Neural cell (in vitro differentiated cells): ENCODE results near the gene CNN1. TPM values are rescaled to one million over a fixed set of nuclear protein-coding genes. Genes with fewer than 3 reads are reported as not detected.

Source experiments
- H2AFZ ChIP-seq: fragments of 200-600, 300-800 bp; sonication (generic), shearing (Covaris generic); 2 replicates; pipeline ENCODE4 v1.6.0; 2014; ENCODE audit warnings: low read depth, mild to moderate bottlenecking, antibody characterized with exemption, low read length, moderate library complexity
- H3F3A ChIP-seq: fragments of 200-600 bp; shearing (Covaris generic); 2 replicates; pipeline ENCODE4 v1.6.1; 2016; ENCODE audit warnings: mild to moderate bottlenecking, moderate library complexity, mixed read lengths, antibody characterized with exemption, low read length; ENCODE audit not compliant: insufficient read depth, poor library complexity, severe bottlenecking
- H3K27ac ChIP-seq: fragments of 200-600, 300-800 bp; sonication (generic), shearing (Covaris generic); 2 replicates; pipeline ENCODE4 v1.5.1; 2014; ENCODE audit warnings: mild to moderate bottlenecking, low read length, moderate library complexity
- H3K27me3 ChIP-seq: fragments of 300-800, 200-600 bp; sonication (generic), shearing (Covaris generic); 2 replicates; pipeline ENCODE4 v1.6.0; 2014; ENCODE audit warnings: mild to moderate bottlenecking, low read depth, low read length, moderate library complexity; ENCODE audit not compliant: insufficient read depth
- H3K36me3 ChIP-seq: fragments of 300-800, 200-600 bp; sonication (generic), shearing (Covaris generic); 2 replicates; pipeline ENCODE4 v1.5.1; 2014; ENCODE audit warnings: mild to moderate bottlenecking, antibody characterized with exemption, low read length, moderate library complexity; ENCODE audit not compliant: insufficient read depth
- H3K4me2 ChIP-seq: fragments of 300-800, 200-600 bp; sonication (generic), shearing (Covaris generic); 2 replicates; pipeline ENCODE4 v1.6.0; 2014; ENCODE audit warnings: mild to moderate bottlenecking, low read length
- H3K4me3 ChIP-seq: fragments of 300-800, 200-600 bp; sonication (generic), shearing (Covaris generic); 2 replicates; pipeline ENCODE4 v1.5.1; 2014; ENCODE audit warnings: mild to moderate bottlenecking, low read length, moderate library complexity
- H3K79me2 ChIP-seq: fragments of 200-600 bp; shearing (Covaris generic); replicated peaks from 2 replicates; pipeline ENCODE4 v1.6.0; 2014; ENCODE audit warnings: mild to moderate bottlenecking, low read length, moderate library complexity; ENCODE audit not compliant: insufficient read depth
- H3K9ac ChIP-seq: fragments of 300-800, 200-600 bp; sonication (generic), shearing (Covaris generic); 2 replicates; pipeline ENCODE4 v1.6.1; 2016; ENCODE audit warnings: mild to moderate bottlenecking, low read length, mixed read lengths
- H3K9me2 ChIP-seq: fragments of 200-600 bp; shearing (Covaris generic); 2 replicates; pipeline ENCODE4 v1.6.1; 2016; ENCODE audit warnings: mild to moderate bottlenecking, low read length, mixed read lengths; ENCODE audit not compliant: insufficient read depth
- H3K9me3 ChIP-seq: fragments of 200-600, 300-800 bp; sonication (generic), shearing (Covaris generic); 2 replicates; pipeline ENCODE4 v1.6.1; 2016; ENCODE audit warnings: mild to moderate bottlenecking, mixed run types, low read length, moderate library complexity, mixed read lengths
- H4K20me1 ChIP-seq: fragments of 200-600 bp; shearing (Covaris generic); 2 replicates; pipeline ENCODE4 v1.6.1; 2016; ENCODE audit warnings: mild to moderate bottlenecking, mixed run types; ENCODE audit not compliant: insufficient read depth
- EP300 ChIP-seq: fragments of 450-650 bp; conservative IDR thresholded peaks from 2 replicates; pipeline ENCODE4 v1.6.1; 2014; ENCODE audit warnings: antibody characterized with exemption, mild to moderate bottlenecking, moderate library complexity; ENCODE audit not compliant: poor library complexity, severe bottlenecking
- EZH2 ChIP-seq: fragments of 200-600, 300-800 bp; shearing (Covaris generic), sonication (generic); IDR thresholded peaks from 2 replicates; pipeline ENCODE4 v1.6.1; 2014; ENCODE audit warnings: antibody characterized with exemption, low read length, borderline replicate concordance, mild to moderate bottlenecking; ENCODE audit not compliant: insufficient read depth, poor library complexity, severe bottlenecking
- MXI1 ChIP-seq: fragments of 450-650 bp; conservative IDR thresholded peaks from 2 replicates; pipeline ENCODE4 v1.6.1; 2014; ENCODE audit warnings: antibody characterized with exemption, mild to moderate bottlenecking; ENCODE audit not compliant: poor library complexity, severe bottlenecking
- POLR2AphosphoS5 ChIP-seq: IDR thresholded peaks from 2 replicates; pipeline ENCODE4 v1.6.1; 2012
- RAD21 ChIP-seq: fragments of 450-650 bp; conservative IDR thresholded peaks from 2 replicates; pipeline ENCODE4 v1.6.1; 2014; ENCODE audit warnings: antibody characterized with exemption, mild to moderate bottlenecking, moderate library complexity
- SMC3 ChIP-seq: fragments of 450-650 bp; conservative IDR thresholded peaks from 2 replicates; pipeline ENCODE4 v1.6.1; 2014; ENCODE audit warnings: antibody characterized with exemption, mild to moderate bottlenecking, moderate library complexity; ENCODE audit not compliant: poor library complexity
- TAF1 ChIP-seq: IDR thresholded peaks from 2 replicates; pipeline ENCODE4 v1.6.1; 2012; ENCODE audit warnings: low read depth
- polyA plus RNA-seq: library from polyadenylated mRNA; depleted of rRNA; stranded (reverse); fragments of >200 nt; gene quantifications from 2 replicates; pipeline ENCODE4 v1.2.3, GENCODE V29; 2014
- TF ChIP-seq, protein P1 (sequence below): IDR thresholded peaks from 2 replicates; pipeline ENCODE4 v1.6.1; 2012; ENCODE audit warnings: borderline replicate concordance
- TF ChIP-seq, protein P2 (sequence below): fragments of 450-650 bp; IDR thresholded peaks from 2 replicates; pipeline ENCODE4 v1.5.1; 2014; ENCODE audit warnings: antibody characterized with exemption, mild to moderate bottlenecking, moderate library complexity; ENCODE audit not compliant: poor library complexity, severe bottlenecking

Gene CNN1
- polyA plus RNA-seq, 1 donor from 2014 or later, result not detected

DNA sequence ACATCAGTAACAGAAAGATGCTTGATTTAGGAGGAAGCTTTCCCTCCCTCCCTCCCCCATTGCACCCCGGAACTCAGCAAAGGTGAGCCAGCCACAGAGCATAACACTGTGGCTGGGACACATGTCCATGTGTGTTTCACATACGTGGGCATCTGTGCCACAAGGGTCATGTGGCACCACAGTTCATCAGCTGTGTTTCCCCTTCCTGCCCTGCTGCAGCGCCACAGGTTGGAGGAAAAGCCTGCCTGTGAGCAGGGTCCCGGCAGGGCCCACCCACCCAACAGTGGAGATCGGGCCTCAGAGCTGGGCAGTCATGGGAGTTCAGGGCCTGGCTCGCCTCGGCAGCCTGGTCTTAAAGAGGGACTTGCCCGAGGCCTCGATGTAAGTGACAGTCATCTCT, 36.0 kb downstream of the CNN1 start:
- Histone ChIP-seq H3K9ac (no peak overlapping the region), H3K4me2 (no peak overlapping the region), H3K9me2 (no peaks in the 10 kb centered on the region), H3K27me3 (no peaks in the 10 kb centered on the region), H2AFZ (no peak overlapping the region), H3K4me3 (no peak overlapping the region), H3K36me3 (no peaks in the 10 kb centered on the region), H4K20me1 (no peaks in the 10 kb centered on the region), H3K79me2 (no peaks in the 10 kb centered on the region), H3K27ac (no peak overlapping the region), H3K9me3 (no peaks in the 10 kb centered on the region), H3F3A (no peaks in the 10 kb centered on the region)
- TF ChIP-seq, protein P1, sequence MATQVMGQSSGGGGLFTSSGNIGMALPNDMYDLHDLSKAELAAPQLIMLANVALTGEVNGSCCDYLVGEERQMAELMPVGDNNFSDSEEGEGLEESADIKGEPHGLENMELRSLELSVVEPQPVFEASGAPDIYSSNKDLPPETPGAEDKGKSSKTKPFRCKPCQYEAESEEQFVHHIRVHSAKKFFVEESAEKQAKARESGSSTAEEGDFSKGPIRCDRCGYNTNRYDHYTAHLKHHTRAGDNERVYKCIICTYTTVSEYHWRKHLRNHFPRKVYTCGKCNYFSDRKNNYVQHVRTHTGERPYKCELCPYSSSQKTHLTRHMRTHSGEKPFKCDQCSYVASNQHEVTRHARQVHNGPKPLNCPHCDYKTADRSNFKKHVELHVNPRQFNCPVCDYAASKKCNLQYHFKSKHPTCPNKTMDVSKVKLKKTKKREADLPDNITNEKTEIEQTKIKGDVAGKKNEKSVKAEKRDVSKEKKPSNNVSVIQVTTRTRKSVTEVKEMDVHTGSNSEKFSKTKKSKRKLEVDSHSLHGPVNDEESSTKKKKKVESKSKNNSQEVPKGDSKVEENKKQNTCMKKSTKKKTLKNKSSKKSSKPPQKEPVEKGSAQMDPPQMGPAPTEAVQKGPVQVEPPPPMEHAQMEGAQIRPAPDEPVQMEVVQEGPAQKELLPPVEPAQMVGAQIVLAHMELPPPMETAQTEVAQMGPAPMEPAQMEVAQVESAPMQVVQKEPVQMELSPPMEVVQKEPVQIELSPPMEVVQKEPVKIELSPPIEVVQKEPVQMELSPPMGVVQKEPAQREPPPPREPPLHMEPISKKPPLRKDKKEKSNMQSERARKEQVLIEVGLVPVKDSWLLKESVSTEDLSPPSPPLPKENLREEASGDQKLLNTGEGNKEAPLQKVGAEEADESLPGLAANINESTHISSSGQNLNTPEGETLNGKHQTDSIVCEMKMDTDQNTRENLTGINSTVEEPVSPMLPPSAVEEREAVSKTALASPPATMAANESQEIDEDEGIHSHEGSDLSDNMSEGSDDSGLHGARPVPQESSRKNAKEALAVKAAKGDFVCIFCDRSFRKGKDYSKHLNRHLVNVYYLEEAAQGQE, result no peak
- no peak for TF ChIP-seq EZH2
- TF ChIP-seq TAF1, result no peak
- no peak for TF ChIP-seq RAD21
- TF ChIP-seq POLR2AphosphoS5, result no peak
- TF ChIP-seq, protein P2, sequence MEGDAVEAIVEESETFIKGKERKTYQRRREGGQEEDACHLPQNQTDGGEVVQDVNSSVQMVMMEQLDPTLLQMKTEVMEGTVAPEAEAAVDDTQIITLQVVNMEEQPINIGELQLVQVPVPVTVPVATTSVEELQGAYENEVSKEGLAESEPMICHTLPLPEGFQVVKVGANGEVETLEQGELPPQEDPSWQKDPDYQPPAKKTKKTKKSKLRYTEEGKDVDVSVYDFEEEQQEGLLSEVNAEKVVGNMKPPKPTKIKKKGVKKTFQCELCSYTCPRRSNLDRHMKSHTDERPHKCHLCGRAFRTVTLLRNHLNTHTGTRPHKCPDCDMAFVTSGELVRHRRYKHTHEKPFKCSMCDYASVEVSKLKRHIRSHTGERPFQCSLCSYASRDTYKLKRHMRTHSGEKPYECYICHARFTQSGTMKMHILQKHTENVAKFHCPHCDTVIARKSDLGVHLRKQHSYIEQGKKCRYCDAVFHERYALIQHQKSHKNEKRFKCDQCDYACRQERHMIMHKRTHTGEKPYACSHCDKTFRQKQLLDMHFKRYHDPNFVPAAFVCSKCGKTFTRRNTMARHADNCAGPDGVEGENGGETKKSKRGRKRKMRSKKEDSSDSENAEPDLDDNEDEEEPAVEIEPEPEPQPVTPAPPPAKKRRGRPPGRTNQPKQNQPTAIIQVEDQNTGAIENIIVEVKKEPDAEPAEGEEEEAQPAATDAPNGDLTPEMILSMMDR, result no peak
- no peak for TF ChIP-seq SMC3
- no peak for TF ChIP-seq EP300
- TF ChIP-seq MXI1, result no peak

DNA sequence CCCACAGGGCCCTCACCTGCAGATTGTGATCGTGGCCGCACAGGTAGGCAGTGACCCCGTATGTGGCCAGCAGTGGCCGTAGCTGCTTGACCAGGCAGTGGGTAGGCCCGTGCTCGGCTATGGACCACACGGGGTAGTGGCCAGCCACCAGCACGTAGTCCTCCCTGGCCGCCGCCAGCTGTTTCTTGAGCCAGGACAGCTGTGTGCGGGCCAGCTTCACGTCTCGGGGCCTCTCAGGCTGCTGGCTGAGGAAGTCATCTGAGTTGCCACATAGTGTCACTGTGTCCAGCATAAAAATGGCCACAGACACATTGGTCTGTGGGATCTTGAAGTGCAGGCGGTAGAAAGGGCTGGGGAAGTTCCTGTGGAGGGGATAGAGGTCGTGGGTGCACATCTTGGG, 37.6 kb downstream of the CNN1 start:
- H4K20me1 ChIP-seq, result no peaks in the 10 kb centered on the region
- H3K36me3 ChIP-seq, result no peaks in the 10 kb centered on the region
- H3K4me2 ChIP-seq, result no peak overlapping the region
- no peaks in the 10 kb centered on the region for H3K9me3 ChIP-seq
- H3K4me3 ChIP-seq, result no peak overlapping the region
- H3K9me2 ChIP-seq, result no peaks in the 10 kb centered on the region
- no peaks in the 10 kb centered on the region for H3K27me3 ChIP-seq
- H2AFZ ChIP-seq, result no peak overlapping the region
- H3F3A ChIP-seq, result no peaks in the 10 kb centered on the region
- H3K9ac ChIP-seq, result no peak overlapping the region
- H3K79me2 ChIP-seq, result no peaks in the 10 kb centered on the region
- H3K27ac ChIP-seq, result no peak overlapping the region
- TF ChIP-seq SMC3 (no peak), TAF1 (no peak), MXI1 (no peak), EZH2 (no peak), RAD21 (no peak), EP300 (no peak), POLR2AphosphoS5 (no peak)
- TF ChIP-seq, protein P2, result no peak
- TF ChIP-seq, protein P1, result no peak
